Fibroblast of skin of left biceps (primary cell): ENCODE measurements around the gene ZNF574.

Source experiments
- DNase-seq, 2 experiments: peaks; one replicate each; pipeline ENCODE4 v3.0.0-alpha.2; 2013; ENCODE audit warnings: low read depth in 2 of 2

The ZNF574 gene

DNA sequence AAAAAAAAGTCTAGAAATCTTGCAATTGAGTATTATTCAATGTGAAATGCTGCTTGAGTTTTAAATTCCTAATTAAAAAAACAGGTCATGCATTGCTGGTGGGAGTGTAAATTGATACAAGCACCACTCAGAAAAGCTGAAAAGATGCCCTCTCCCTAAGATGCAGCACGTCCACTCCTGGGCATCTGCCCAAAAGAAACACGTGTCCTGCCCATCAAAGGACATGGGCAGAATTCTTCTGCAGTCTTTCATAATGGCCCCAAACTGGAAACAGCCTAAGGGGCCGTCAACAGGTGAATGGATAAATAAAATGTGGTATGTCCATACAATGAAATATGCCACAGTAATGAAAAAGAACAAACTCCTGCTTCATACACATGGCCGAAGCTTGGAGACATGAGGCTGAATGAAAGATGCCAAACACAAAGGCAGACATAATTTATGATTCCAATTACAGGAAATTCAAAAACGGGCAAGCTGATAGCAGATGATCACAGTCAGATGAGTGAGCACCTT is 48.5 kb downstream of the ZNF574 start:
- no peak for DNase-seq

DNA sequence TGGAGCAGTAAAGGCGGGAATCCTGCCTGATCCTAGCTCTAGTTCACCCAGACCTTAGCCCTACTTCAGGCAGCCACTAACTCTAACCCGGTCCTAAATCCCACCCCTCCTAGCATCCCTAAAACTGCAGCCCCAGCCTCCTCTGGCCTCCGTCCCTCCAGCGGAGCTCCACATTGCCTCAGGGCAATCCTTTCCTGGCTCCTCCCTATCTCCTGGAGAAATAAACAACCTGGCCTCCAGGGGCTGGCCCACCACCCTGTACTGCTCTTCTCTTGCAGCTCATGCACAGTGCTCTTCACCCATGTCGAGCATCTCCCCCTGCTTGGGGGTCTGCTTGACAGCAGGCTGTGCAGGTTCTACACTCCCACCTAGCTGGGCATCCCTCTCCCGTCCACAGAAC is 49.6 kb downstream of the ZNF574 start:
- DNase-seq, result no peak

- no peak for DNase-seq
Observed at GRCh38 chr19:42126574-42126973, 50.6 kb downstream of the ZNF574 start.

GRCh38 chr19:42129399-42130253 is 53.7 kb downstream of the ZNF574 start:
- peak; percentile 31 to 39 for DNase-seq

DNA sequence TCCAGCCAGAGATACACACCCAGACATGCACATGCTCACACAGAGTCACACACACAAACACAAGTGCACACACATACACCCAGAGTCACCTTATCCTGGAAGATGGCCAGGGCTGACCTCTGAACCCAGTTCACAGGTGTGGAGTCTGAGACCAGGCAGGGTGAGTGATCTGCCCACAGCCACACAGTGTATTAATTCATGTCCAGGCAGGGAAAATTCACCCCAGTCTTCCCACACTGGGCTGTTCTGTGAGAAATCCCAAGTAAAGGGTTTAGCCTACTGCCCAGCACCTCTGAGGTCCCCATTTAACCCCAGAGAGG is 54.2 kb downstream of the ZNF574 start:
- DNase-seq, result no peak
